AML-193 (cell line): ENCODE results near the gene CYP1A1.

Source experiments
- DNase-seq, 2 experiments: peaks; one replicate each; lab custom pipeline; 2025; lab: John Stamatoyannopoulos, UW

CYP1A1 gene, protein sequence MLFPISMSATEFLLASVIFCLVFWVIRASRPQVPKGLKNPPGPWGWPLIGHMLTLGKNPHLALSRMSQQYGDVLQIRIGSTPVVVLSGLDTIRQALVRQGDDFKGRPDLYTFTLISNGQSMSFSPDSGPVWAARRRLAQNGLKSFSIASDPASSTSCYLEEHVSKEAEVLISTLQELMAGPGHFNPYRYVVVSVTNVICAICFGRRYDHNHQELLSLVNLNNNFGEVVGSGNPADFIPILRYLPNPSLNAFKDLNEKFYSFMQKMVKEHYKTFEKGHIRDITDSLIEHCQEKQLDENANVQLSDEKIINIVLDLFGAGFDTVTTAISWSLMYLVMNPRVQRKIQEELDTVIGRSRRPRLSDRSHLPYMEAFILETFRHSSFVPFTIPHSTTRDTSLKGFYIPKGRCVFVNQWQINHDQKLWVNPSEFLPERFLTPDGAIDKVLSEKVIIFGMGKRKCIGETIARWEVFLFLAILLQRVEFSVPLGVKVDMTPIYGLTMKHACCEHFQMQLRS

DNA sequence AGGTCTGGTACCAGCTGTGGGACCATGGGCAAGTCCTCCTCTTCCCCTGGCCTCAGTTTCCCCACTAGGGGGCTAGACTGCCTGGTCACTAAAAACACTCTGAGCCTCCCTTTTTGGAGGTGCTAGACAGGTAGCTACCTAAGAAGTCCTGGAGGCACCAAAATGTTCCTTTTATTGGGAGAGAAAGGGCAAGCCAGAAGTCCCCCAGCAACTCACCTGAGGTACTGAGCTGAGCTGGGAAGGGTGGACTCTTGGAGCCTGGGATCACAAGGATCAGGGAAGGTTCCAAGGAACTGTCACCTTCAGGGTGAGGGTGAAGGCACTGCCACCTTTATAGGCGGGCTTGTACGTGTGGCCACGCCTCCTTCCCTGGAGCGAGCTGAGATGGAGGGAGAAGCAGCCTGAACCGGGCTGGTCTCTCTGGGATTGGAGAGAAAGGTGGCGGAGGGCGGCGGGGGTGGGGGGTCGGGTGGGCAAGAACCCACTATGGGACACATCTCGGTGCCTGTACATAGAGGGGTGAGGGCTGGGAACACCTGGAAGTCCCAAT is at the start of gene CYP1A1:
Gene CYP1A1, minus strand, starts transcription at position 304 of the 550 bp plus-strand sequence. CDS start 2,431 bp downstream, outside the sequence.
- peak; percentile 6 to 22 for DNase-seq

DNA sequence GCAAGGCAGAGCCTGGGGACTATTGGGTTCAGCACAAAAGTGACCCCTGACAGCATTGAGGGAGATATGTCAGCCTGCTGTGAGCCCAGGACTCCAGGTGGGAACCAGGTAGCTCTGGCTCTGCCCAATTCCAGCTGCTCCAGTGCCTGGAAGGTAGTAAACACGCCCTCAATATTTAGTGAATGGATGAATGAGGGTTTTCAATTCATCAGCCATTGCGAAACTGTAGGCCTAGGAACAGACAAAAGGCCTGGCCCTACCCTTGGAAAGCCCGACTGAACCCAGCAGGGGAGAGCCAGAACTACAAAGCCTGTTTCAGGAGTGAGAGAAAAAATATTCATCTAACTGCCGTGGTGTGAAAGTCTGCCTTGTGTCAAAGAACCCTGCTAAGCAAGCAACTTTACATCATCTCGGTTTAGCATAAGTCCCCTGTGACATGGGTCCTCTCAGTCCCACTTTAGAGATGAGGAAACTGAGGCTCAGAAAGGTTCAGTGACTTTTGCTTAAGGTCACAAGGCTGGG is 48.5 kb upstream of the CYP1A1 start:
- DNase-seq, result no peak

DNA sequence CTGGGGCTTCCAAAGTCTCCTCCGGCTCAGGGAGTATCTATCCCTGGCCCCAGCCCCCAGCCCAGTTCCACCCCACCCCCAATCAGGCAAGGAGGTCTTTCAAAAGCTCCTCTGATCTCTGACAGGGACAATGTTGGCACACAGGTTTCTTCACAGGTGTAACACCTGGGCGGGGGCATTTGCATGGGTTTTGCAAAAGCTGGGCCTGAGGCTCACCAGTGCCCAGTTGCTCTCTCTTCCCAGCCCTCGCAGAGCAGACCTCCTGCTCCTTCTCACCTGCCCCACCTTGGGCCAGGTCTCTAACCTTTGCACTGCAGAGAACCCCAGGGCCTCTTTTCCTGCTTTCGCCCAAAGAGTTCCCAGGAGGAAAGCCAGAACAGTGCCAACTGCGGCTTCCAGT is 48.0 kb upstream of the CYP1A1 start:
- DNase-seq, result no peak

DNA sequence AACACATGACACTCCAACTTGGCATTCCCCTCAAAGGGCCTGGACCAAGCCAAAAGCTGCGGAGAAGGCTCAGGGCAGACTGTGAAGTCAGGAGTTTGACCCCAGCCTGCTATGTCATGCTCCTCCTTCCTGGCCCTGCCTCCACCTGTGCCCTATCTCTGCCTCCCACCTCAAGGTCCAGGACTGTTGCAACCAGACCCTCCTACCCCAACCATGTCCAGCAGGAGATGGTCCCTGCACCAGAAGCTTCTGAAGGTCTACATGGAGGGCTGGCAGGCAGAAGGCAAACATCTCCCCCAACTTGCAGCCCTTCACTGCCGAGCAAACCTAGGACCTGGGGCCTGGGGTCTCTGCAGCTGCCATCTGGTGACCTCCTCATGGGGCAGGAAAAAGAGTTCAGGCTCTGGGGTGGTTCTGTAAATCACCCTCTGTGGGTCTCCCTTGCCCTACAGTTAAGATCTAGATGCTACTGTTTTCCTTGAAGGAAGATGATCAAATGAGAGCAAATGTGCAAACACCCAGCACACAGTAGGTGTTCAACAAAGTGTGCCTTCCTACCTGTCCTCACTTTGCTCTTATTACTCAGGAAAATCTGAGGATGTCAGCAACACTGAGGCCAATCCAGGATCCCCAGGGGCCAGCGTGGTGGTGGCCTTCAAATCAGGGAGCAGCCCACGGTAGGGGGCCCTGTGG is 45.0 kb upstream of the CYP1A1 start:
- no peak for DNase-seq

DNA sequence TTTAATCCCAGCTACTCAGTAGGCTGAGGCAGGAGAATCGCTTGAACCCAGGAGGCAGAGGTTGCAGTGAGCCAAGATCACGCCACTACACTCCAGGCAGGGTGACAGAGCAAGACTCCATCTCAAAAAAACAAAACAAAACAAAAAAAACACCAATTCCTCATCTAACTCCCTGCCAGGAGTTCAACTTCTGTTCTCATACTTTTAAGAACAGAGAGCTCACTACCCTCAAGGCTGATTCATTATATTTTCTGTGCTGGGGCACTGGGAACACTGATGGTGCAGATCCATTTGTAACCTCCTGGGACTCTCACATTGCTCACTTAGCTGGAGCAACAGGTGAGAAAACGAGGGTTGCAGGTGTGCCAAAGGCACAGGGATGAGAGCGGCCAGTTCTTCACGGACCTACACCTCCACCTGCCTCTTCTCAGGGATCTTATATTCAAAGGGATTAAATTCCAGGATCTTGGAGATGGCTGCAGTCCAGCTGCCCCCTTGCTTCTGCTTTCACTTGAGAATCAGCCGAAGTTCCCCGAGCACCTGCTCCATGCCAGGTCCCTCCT is 44.2 kb upstream of the CYP1A1 start:
- DNase-seq, result no peak

DNA sequence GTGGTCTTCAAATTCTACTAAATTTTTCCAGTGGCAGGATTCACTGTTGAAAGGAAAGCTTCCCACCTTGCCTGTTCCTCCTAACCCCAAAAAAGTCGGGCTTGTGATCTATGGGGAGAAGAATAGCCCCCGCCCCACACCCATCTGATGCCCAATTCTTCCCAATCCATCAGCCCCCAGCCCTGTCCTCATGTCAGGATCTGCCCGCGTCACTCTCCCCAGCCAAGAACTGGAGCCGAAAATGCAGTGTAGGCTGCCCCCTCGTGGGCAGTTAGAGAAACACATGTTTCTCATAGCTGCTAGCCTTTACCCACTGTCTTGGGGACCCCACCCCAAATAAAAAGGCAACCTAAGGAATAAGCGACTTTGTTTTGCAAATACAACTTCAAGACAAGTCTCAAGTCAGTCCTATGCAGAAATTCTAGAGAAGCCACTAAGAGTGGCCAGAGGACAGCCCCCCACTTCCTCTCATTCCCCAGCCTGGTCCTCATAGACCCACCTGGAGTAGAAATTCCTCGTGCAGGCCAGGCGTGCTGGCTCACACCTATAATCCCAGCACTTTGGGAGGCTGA is 43.5 kb upstream of the CYP1A1 start:
- peak; percentile 43 to 45 for DNase-seq

DNA sequence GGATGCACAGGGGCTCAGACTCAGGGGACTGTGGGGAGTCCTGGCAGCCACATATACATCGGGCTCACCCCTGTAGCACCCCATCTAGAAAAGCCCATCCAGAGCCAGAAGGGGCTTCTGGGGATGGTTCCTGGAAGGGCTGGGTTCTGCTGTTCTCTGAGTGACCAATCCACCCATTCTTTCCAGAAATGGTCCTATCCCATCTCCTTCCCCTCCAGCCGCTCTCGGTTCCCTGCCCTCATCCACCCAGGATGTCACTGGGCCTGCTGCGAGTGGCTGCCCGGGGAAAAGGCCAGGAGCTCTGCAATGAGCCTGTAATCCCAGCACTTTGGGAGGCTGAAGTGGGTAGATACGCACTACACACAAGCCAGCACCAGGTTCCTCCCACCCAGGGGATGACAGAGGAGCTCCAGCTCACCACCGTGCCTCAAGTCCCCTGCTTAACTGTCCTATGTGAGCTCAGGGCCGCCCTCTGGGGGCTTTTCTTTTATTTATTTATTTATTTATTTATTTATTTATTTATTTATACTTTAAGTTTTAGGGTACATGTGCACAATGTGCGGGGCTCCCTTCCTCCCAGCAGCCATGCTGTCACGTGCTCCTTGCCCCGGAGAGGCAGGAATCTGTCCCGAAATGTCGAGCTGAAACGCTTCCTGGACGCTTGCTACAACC is 42.9 kb upstream of the CYP1A1 start:
- DNase-seq, result no peak

DNA sequence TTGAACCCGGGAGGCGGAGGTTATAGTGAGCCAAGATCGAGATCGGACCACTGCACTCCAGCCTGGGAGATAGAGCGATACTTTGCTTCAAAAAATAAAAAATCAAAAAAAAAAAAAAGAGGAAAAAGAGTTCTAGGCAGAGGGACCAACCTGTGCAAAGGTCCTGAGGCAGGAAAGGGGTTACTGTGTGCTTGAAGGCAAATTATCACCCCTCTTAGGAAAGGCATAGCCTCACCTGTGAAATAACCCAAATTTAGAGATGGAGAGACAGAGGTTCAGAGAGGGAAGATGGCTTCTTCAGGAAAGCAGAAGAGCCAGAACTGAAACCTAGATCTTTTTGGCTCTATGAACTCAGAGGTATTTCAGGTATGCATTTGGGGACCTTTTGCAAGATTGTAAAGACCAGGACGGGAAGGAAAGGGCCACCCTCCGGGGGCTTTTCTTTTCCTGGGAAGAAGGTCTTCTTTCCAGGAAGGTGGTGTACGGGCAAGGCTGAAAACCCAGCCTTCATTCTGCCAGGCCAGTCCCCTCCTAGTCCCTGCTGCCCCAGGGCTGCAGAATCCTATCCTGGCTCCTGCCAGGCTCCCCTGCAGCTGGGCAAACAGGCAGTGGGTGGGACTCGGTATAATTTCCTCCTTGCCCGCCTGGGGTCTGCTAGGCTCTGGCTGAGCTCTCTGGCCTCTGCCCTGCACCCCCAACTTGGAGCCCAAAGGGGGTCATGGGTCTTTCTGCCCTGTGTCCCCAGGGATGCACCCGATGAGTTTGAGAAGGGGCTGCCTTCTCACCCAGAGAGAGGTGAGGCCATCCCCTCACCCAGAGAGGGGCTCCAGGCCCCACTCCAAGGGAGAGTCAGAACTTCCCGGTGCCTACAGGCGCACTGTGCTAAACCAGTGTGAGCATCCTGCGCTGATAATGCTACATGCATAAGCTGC is 42.1 kb upstream of the CYP1A1 start:
- DNase-seq, result no peak

DNA sequence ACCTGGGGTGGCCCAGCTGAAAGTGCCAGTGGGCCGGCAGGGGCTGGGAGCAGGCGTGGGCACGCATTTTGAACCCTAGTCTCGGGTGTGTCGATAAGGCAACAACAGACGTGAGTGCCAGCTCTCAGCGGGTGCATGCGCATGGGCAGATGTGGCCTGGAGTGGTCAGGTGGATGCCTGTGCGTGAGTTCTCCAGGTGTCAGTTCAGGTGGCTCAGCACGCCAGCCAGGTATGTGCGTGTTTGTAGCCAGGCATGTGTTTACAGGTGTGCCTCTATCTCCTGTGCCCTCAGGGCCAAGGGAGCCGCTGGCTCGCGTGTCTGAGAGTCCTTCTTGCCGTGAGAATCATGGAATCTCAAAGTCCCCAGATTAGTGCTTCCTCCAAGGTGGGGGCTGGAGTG is 38.1 kb upstream of the CYP1A1 start:
- no peak for DNase-seq

DNA sequence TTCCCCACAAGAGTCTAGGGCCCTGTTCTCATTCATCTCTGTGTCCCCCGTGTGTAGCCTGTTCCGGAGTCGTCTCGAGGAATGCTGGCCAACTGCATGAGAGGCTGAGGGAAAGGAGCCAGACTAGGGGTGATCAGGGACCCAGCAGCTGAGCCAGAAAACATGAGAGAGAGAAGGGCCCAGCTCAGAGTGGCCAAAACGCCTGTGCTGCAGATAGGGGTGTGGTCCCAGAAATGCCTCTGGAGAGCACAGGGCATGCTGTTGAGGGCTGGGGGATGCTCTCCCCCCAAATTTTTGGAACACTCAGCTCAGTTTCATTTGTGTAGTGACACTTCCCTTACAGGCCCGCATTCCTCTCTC is 37.4 kb upstream of the CYP1A1 start:
- DNase-seq, result no peak

DNA sequence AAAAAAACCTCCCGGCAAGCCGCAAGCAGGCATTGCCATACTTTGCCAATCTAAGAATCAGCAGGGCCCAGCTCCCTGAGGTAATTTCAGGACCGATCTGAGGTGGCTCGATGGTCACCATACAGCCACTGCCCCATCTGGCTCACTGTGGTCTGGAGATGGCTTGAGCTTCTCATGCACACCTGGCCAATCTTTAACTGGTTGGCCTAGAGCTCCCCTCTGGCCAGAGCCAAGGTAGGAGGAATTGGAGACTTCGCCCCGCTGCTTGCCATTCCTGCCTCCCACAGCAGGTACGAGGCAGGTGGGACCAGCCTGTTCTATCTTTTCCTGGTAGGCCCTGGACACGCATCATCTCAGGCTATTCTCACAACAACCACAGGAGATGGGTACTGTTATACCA is 33.4 kb upstream of the CYP1A1 start:
- DNase-seq, result no peak

DNA sequence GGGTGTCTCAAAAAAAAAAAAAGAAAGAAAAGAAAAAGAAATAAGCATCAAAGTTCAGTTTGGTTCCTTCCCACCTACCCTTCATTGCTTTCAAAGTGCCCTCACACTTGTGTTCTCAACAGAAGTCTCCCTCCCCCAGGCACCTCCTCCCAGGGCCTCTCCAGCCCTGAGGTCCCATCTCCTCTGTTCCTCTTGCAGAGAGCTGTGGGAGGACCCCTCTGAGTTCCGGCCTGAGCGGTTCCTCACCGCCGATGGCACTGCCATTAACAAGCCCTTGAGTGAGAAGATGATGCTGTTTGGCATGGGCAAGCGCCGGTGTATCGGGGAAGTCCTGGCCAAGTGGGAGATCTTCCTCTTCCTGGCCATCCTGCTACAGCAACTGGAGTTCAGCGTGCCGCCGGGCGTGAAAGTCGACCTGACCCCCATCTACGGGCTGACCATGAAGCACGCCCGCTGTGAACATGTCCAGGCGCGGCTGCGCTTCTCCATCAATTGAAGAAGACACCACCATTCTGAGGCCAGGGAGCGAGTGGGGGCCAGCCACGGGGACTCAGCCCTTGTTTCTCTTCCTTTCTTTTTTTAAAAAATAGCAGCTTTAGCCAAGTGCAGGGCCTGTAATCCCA is 29.4 kb upstream of the CYP1A1 start:
- no peak for DNase-seq

DNA sequence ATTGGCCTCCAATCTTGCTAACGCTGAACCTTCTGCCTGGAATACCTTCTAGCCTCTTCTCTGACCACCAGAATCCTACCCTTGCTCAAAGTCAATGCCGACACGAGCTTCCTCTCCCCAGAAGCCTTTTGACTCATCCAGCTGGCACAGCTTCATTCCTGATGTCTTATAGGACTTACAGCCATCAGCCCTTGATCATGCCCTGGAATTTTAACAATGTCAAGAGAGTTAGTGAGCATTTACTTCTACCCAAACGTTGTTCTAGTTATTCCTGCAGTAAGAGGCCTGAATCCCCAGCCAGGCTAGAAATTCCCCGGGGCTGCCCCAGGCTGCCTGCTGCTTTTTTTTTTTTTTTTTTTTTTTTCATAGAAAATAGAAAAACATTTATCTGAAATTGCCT is 27.2 kb upstream of the CYP1A1 start:
- DNase-seq, result no peak

DNA sequence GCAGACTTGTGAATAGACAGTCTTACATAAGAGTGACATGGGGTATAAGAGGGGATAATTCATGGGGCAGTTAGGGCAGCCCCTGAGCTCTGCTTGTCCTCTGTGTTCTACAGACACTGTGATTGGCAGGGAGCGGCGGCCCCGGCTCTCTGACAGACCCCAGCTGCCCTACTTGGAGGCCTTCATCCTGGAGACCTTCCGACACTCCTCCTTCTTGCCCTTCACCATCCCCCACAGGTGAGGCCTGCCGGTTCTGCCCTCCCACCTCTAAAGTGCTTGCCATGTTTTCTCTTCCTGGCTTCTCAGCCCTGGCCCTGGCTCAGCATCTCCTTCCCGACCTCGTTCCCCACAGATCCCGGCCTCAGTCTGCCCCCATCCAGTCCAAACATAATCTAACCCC is 26.7 kb upstream of the CYP1A1 start:
- no peak for DNase-seq

DNA sequence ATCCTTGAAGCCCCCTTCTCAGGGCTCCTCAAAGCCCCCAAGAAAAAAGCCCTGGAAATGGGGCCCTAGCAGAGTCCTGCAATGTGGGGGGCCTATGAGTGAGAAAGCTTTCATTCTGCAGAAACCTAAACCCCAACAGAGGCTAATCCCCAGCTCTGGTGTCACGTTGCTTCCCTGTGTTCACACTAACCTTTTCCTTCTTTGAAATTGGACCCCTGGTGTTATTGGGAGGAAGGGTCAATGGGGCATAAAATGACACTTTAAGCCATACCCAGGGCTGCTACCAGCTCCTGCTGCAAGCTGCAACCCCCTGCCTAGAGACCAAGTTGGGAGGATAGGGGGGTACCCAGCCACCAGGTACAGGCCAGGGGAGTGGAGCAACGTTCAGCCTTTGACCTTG is 25.4 kb upstream of the CYP1A1 start:
- DNase-seq, result no peak

DNA sequence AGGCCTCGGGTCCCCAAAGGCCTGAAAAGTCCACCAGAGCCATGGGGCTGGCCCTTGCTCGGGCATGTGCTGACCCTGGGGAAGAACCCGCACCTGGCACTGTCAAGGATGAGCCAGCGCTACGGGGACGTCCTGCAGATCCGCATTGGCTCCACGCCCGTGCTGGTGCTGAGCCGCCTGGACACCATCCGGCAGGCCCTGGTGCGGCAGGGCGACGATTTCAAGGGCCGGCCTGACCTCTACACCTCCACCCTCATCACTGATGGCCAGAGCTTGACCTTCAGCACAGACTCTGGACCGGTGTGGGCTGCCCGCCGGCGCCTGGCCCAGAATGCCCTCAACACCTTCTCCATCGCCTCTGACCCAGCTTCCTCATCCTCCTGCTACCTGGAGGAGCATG is 24.5 kb upstream of the CYP1A1 start:
- DNase-seq, result no peak

DNA sequence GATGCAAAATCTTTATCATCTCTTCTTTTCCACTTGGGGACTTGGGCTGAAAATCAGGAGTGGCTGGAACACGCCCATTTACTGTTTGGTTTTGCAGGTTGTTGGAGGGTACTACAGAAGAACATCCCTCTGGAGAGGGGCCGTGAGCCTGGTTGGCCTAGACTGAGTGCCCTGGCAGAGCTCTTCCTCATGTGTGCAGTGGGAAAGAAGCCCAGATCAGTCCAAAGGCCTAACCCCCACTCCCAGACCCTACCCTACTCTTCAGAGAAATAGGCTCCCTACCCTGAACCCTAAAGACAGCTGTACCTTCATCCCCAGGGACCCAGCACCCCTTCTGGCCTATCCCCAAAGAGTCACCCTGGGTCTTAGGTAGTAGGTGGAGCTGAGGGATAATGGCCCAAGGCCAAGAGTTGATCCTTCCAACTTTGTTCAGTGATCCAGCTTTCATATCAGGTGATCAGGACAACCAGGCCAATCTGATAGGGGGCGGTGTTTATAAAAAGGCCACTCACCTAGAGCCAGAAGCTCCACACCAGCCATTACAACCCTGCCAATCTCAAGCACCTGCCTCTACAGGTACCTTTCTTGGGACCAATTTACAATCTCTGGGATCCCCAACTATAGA is 23.1 kb upstream of the CYP1A1 start, which contains the start of gene CYP1A2:
Gene CYP1A2, plus strand, starts transcription at position 524 of the 625 bp plus-strand sequence. CDS start 894 bp downstream, outside the sequence.
- DNase-seq, result no peak

DNA sequence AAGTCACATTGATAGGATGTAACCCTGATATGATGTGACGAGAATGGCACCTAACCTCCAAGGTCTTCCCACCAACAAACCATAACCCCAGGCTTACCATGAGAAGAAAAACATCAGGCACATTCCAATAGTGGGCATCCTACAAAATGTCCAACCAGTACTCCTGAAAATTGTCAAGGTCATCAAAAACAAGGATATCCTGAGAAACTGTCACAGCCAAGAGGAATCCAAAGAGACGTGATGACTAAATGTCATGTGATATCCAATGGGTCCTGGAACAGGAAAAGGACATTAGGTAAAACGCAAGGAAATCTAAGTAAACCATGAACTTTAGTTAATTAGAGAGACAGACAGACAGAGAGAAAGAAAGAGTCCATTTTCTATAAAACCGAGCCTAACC is 21.1 kb upstream of the CYP1A1 start:
- DNase-seq, result no peak

DNA sequence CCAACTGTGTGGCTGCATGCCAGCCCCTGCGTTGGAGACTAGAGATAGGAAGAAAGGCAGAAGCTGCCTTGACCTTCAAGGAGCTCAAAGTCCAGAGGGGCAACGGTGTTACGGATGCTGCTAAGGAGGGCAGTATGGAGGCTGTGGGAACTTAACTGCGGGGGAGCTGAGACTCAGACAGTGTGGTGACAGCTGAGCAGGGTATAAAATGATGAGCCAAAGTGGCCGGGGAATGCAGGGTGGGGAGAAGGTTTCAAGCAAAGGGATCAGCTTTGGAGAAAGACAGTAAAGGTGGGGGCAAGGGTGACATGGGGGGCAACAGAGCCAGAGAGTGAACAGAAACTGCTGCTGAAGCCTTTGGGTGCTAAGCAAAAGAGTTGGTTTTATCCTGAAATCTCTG is 17.1 kb upstream of the CYP1A1 start:
- no peak for DNase-seq
